ENCODE data around the gene TMF1.

Gene TMF1

GRCh38 chr3:69012100-69012799, 39.9 kb downstream of the TMF1 start:
- no peak for DNase-seq

- no peak for DNase-seq
These were observed 40.9 kb downstream of the TMF1 start for GRCh38 chr3:69011096-69011730.

- DNase-seq, result no peak
These were observed 42.3 kb downstream of the TMF1 start for GRCh38 chr3:69009559-69010410.

- no peak for DNase-seq
These were observed 43.2 kb downstream of the TMF1 start for GRCh38 chr3:69008980-69009379.

- DNase-seq, result no peak
These were observed 46.2 kb downstream of the TMF1 start for GRCh38 chr3:69005791-69006482.

GRCh38 chr3:69005071-69005790, 46.9 kb downstream of the TMF1 start:
- DNase-seq, result no peak

GRCh38 chr3:69004138-69004537, 48.0 kb downstream of the TMF1 start:
- DNase-seq, result no peak

GRCh38 chr3:68999605-69000004, 52.5 kb downstream of the TMF1 start:
- DNase-seq, result no peak

- DNase-seq, result no peak
These were observed 53.0 kb downstream of the TMF1 start for GRCh38 chr3:68999158-68999557.

- DNase-seq, result no peak
These were observed 54.2 kb downstream of the TMF1 start for GRCh38 chr3:68997887-68998286.

GRCh38 chr3:68996356-68996995, 55.7 kb downstream of the TMF1 start:
- DNase-seq, result no peak

GRCh38 chr3:68988740-68989139, 63.4 kb downstream of the TMF1 start:
- no peak for DNase-seq

- no peak for DNase-seq
These were observed 64.8 kb downstream of the TMF1 start for GRCh38 chr3:68987322-68987721.

- DNase-seq, result no peak
These were observed 65.5 kb downstream of the TMF1 start for GRCh38 chr3:68986496-68987208.

GRCh38 chr3:68985146-68985790, 66.9 kb downstream of the TMF1 start:
- DNase-seq, result no peak

GRCh38 chr3:68984011-68984530, 68.1 kb downstream of the TMF1 start:
- DNase-seq, result no peak

- DNase-seq, result no peak
These were observed 74.5 kb downstream of the TMF1 start for GRCh38 chr3:68977486-68978167.

- DNase-seq, result no peak
These were observed 77.4 kb downstream of the TMF1 start for GRCh38 chr3:68974711-68975110.

- no peak for DNase-seq
These were observed 78.5 kb downstream of the TMF1 start for GRCh38 chr3:68973639-68974038.

Data from stimulated activated CD4-positive, alpha-beta T cell treated with anti-CD3 and anti-CD28 coated beads, Interleukin-2, amount 100 ng/mL, for 24 hours (primary cell).